Endometrial microvascular endothelial cells (primary cell): ENCODE measurements around the gene CUZD1. TPM values are rescaled to one million over a fixed set of nuclear protein-coding genes. Genes with fewer than 3 reads are reported as not detected.

ENCODE experiments used
- in situ Hi-C: cut with HindIII; loops from 2 replicates; pipeline ENCODE4 v1.10.0; 2017; ENCODE audit warnings: low sequenced_read_pairs, low pct_unique_long_range_greater_than_20kb; ENCODE audit errors: inconsistent ontology term
- total RNA-seq: library from RNA; depleted of rRNA; stranded (reverse); fragments of >200 nt; gene quantifications from one replicate; pipeline ENCODE4 v1.2.3, GENCODE V29; 2015; ENCODE audit errors: inconsistent ontology term

Gene CUZD1
- total RNA-seq, 1 donor from 2014 or later, result 1.3 TPM

- in situ Hi-C loops, result no loop called here
Measured at GRCh38 chr10:122829454-122829853, 16.2 kb downstream of the CUZD1 start.

GRCh38 chr10:122828716-122829255, 16.9 kb downstream of the CUZD1 start:
- in situ Hi-C loops, result no loop called here

GRCh38 chr10:122827302-122827701, 18.4 kb downstream of the CUZD1 start:
- in situ Hi-C loops, result no loop called here

- in situ Hi-C loops, result no loop called here
Measured at GRCh38 chr10:122822973-122823690, 22.5 kb downstream of the CUZD1 start.

- in situ Hi-C loops, result no loop called here
Measured at GRCh38 chr10:122821808-122822207, 23.8 kb downstream of the CUZD1 start.

- in situ Hi-C loops, result no loop called here
Measured at GRCh38 chr10:122815458-122815857, 30.2 kb downstream of the CUZD1 start.

GRCh38 chr10:122814493-122814892, 31.2 kb downstream of the CUZD1 start:
- in situ Hi-C loops, result no loop called here

- in situ Hi-C loops, result no loop called here
Measured at GRCh38 chr10:122812751-122813150, 32.9 kb downstream of the CUZD1 start.

GRCh38 chr10:122802282-122802681, 43.4 kb downstream of the CUZD1 start:
- in situ Hi-C loops, result no loop called here

GRCh38 chr10:122798704-122799231, 46.9 kb downstream of the CUZD1 start:
- in situ Hi-C loops, result no loop called here

GRCh38 chr10:122796796-122797195, 48.9 kb downstream of the CUZD1 start:
- in situ Hi-C loops, result no loop called here

GRCh38 chr10:122795924-122796323, 49.7 kb downstream of the CUZD1 start:
- in situ Hi-C loops, result no loop called here

- in situ Hi-C loops, result no loop called here
Measured at GRCh38 chr10:122786269-122786668, 59.4 kb downstream of the CUZD1 start.

- in situ Hi-C loops, result no loop called here
Measured at GRCh38 chr10:122782911-122783310, 62.7 kb downstream of the CUZD1 start.

Other genes starting within 250 kb of the CUZD1 start
- not detected for gene C10orf120, start 146.0 kb downstream of the CUZD1 start, total RNA-seq
- gene FAM24B, start 33.7 kb upstream of the CUZD1 start, total RNA-seq, result 10.5 TPM
- not detected for gene FAM24A, start 64.8 kb upstream of the CUZD1 start, total RNA-seq
- gene C10orf88, start 108.4 kb upstream of the CUZD1 start, total RNA-seq, result 11.2 TPM
- gene PSTK, start 134.5 kb upstream of the CUZD1 start, total RNA-seq, result 4.8 TPM
- 4.6 TPM for gene IKZF5, start 162.9 kb upstream of the CUZD1 start, total RNA-seq
- 4.8 TPM for gene ACADSB, start 163.1 kb upstream of the CUZD1 start, total RNA-seq